ENCODE results near the gene LSM3.

LSM3 gene

DNA sequence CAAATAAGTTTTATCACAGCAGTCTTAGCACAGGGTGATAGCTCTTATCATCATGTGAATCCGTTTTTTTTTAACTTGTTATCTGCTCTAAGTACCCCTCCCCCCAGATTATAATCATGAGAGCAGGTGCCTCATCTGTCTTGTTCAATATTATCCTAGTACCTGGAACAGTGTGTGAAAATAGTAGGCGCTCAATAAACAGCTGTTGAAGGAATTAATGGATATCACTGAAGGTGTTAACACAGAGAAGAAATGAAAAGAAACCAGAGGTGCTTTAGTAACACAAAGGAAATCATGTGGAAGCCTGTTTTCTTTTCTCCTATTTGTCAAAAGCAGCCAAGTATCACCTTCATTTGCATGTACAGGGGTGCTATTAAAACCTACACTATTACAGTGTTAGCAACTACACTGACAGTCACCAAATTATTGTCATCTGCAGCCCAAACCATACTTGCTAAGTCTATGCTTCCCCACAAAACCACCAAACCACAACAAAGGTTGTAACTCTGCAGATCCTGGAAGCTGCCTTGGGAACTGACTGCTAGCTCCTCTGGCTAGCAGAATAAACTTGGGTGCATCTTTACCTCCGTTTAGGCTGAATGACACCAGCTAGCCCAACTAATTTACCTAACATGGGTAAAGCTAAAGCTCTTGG is 3.1 kb upstream of the LSM3 start:
- H3K36me3 ChIP-seq = peaks cover 25 to 26% (median 25%) of the 10 kb centered on the region in 3 donors
- no peaks in the 10 kb centered on the region for H3K9me3 ChIP-seq
- intact Hi-C loops (cut with DNase I; ENCODE audit: low total_unique reads) = loop anchor here (5.0 kb wide), 2 partner anchors 33 to 278 kb away; no protein-coding TSS in a partner anchor
- H3K4me1 ChIP-seq = peaks cover 0 to 40% (median 24%) of the 10 kb centered on the region in 4 donors
- no peak for DNase-seq
- H3K27me3 ChIP-seq = no peaks in the 10 kb centered on the region
- no peak overlapping the region for H3K27ac ChIP-seq
- H3K4me3 ChIP-seq = no peak overlapping the region
- TF ChIP-seq, protein P1, sequence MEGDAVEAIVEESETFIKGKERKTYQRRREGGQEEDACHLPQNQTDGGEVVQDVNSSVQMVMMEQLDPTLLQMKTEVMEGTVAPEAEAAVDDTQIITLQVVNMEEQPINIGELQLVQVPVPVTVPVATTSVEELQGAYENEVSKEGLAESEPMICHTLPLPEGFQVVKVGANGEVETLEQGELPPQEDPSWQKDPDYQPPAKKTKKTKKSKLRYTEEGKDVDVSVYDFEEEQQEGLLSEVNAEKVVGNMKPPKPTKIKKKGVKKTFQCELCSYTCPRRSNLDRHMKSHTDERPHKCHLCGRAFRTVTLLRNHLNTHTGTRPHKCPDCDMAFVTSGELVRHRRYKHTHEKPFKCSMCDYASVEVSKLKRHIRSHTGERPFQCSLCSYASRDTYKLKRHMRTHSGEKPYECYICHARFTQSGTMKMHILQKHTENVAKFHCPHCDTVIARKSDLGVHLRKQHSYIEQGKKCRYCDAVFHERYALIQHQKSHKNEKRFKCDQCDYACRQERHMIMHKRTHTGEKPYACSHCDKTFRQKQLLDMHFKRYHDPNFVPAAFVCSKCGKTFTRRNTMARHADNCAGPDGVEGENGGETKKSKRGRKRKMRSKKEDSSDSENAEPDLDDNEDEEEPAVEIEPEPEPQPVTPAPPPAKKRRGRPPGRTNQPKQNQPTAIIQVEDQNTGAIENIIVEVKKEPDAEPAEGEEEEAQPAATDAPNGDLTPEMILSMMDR (IDR thresholded peaks at IDR 0.05) = no peak

DNA sequence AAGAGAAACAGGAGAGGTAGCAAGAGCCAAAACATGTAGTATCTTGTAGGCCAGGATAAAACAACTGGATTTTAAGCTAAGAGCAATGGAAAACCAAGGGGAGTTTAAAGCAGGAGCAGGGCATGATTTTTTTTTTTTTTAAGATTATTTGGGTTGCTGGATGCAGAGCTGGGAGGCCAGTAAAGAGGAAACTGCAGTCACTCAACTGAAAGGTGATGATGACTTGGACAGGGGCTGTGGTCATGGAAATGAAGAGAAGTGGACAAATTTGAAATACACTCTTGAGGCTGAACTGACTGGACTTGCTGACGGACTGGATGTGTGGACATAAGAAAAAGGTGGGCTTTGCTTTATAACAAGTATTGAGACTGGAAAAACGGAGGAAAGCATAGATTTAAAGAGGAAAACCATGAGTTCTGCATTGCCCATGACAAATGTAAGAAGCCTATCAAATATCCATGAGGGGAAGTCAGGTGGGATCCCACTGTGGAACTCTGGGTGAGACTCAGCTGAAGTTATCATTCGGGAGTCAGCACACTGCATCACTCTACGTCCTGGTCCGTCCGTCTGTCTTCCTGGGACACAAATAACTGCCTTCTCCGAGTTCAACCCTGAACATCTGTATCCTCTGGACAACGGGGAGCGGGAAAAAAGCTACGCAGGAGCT is 904 bp upstream of the LSM3 start:
- peak overlapping the region; percentile 99 for H3K27ac ChIP-seq
- peak in 1 of 2 donors; percentile 37 for DNase-seq
- intact Hi-C loops (cut with DNase I; ENCODE audit: low total_unique reads) = loop anchor here (2.0 to 5.0 kb wide), 3 partner anchors 35 to 280 kb away; partner anchors contain the start of genes CHCHD4 and TMEM43
- H3K27me3 ChIP-seq = no peaks in the 10 kb centered on the region
- H3K4me1 ChIP-seq = peaks cover 0 to 40% (median 25%) of the 10 kb centered on the region in 4 donors
- peaks cover 15 to 20% (median 15%) of the 10 kb centered on the region in 3 donors for H3K36me3 ChIP-seq
- TF ChIP-seq, protein P1 (IDR thresholded peaks at IDR 0.05) = no peak
- H3K9me3 ChIP-seq = no peaks in the 10 kb centered on the region
- peak overlapping the region; percentile 93 for H3K4me3 ChIP-seq

DNA sequence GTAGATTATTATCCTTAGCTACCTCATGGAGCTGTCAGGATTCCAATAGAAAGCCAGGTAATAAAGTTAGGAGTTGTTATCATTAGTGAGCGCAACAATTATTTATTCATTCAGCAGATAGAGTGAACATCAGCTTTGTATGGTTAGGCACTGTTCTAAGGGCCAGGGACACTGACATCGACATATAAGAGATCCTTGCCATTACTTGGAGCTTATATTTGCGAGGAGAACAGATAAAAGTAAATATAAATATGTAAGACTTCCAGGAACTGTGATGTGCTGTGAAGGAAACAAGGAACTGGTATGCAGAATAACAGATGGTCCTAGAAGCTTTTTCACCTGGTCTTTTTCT is 473 bp downstream of the LSM3 start:
- Histone ChIP-seq H3K36me3 (peaks cover 19 to 24% (median 22%) of the 10 kb centered on the region in 3 donors), H3K4me3 (peak overlapping the region; percentile 93), H3K4me1 (peaks cover 0 to 40% (median 26%) of the 10 kb centered on the region in 4 donors), H3K27ac (peak overlapping the region; percentile 99), H3K27me3 (no peaks in the 10 kb centered on the region), H3K9me3 (no peaks in the 10 kb centered on the region)
- intact Hi-C loops (cut with DNase I; ENCODE audit: low total_unique reads) = loop anchor here (2.0 to 5.0 kb wide), 3 partner anchors 37 to 282 kb away; partner anchors contain the start of genes CHCHD4 and TMEM43
- TF ChIP-seq, protein P1 (IDR thresholded peaks at IDR 0.05) = no peak
- no peak for DNase-seq

DNA sequence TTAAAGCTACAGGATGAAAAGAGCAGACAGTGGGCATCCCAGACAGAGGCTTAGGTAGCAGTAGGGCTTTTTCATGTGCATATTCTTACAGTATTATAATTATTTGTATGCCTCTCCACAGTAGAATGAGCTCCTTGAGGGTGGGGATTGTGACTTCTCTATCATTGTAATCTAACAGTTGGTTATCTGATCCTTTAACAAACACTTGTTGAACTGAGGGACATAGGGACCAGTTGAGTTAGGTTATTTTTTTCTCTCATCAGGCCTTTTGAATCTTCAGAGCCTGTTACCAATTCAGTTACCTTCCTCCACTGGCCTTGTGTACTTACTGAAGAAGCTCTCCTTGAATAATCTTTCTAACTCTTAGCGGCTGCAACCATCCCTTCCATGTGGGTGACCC is 1.2 kb downstream of the LSM3 start:
- no peaks in the 10 kb centered on the region for H3K27me3 ChIP-seq
- H3K4me1 ChIP-seq = peaks cover 0 to 37% (median 26%) of the 10 kb centered on the region in 4 donors
- intact Hi-C loops (cut with DNase I; ENCODE audit: low total_unique reads) = loop anchor here (2.0 to 5.0 kb wide), 3 partner anchors 37 to 282 kb away; partner anchors contain the start of genes CHCHD4 and TMEM43
- no peak for DNase-seq
- H3K9me3 ChIP-seq = no peaks in the 10 kb centered on the region
- no peak overlapping the region for H3K27ac ChIP-seq
- H3K36me3 ChIP-seq = peaks cover 23 to 30% (median 26%) of the 10 kb centered on the region in 3 donors
- H3K4me3 ChIP-seq = no peak overlapping the region
- TF ChIP-seq, protein P1 (IDR thresholded peaks at IDR 0.05) = no peak

DNA sequence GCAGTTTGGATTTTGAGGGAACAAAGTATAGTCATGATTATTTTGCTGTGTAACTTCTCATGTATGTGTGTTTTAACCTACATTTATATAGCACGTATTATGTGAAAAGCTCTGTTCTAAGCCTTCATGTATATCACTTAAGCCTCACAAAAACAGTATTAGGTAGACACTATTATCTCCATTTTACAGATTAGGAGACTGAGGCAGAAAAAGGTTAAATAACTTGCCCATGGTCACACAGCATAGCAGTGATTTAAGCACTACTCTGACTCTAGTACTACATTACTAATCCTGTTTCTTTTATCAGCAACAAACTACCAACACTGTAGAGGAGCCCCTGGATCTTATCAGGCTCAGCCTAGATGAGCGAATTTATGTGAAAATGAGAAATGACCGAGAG is 2.6 kb downstream of the LSM3 start:
- Histone ChIP-seq H3K9me3 (no peaks in the 10 kb centered on the region), H3K4me1 (peaks cover 0 to 23% (median 19%) of the 10 kb centered on the region in 4 donors), H3K36me3 (peaks cover 30 to 45% (median 40%) of the 10 kb centered on the region in 3 donors), H3K27me3 (no peaks in the 10 kb centered on the region), H3K27ac (no peak overlapping the region), H3K4me3 (no peak overlapping the region)
- intact Hi-C loops (cut with DNase I; ENCODE audit: low total_unique reads) = no loop called here
- TF ChIP-seq, protein P1 (IDR thresholded peaks at IDR 0.05) = no peak
- DNase-seq = no peak
